ENCODE data around the gene THOC6.

GRCh38 chr16:3042376-3042775 is 18.5 kb downstream of the THOC6 start:
- TF ChIP-seq HNRNPUL1 (IDR thresholded peaks at IDR 0.05; ENCODE audit: low read length) (no peak), ZBTB40 (IDR thresholded peaks at IDR 0.05) (no peak), ZBTB40 (CRISPR knock-in tag; IDR thresholded peaks at IDR 0.05) (no peak), ILF3 (IDR thresholded peaks at IDR 0.05; ENCODE audit: borderline replicate concordance) (no peak)

Measured in K562 (cell line).